SK-N-SH (cell line): ENCODE results near the gene PTPN14.

Experiments used
- CTCF ChIP-seq: fragments of 200-600 bp; sonication (generic); IDR thresholded peaks from 2 replicates; pipeline ENCODE4 v1.6.1; 2017; ENCODE audit warnings: antibody characterized with exemption, mild to moderate bottlenecking, moderate library complexity
- EZH2phosphoT487 ChIP-seq: fragments of 200-600 bp; sonication (generic); IDR thresholded peaks from 2 replicates; pipeline ENCODE4 v1.6.1; 2017; ENCODE audit warnings: low read depth, mixed run types, mild to moderate bottlenecking, antibody characterized with exemption, moderate library complexity, borderline replicate concordance
- REST ChIP-seq: IDR thresholded peaks from 2 replicates; pipeline ENCODE4 v1.6.1; 2012; ENCODE audit warnings: mild to moderate bottlenecking, low read depth, low read length, moderate library complexity
- TAF1 ChIP-seq: IDR thresholded peaks from 2 replicates; pipeline ENCODE4 v1.6.1; 2012; ENCODE audit warnings: low read depth, mild to moderate bottlenecking, low read length, moderate library complexity, borderline replicate concordance
- YY1 ChIP-seq: IDR thresholded peaks from 2 replicates; pipeline ENCODE4 v1.4.0; 2012; ENCODE audit warnings: low read depth, mild to moderate bottlenecking

GRCh38 chr1:214444182-214444939, 107.0 kb downstream of the PTPN14 start:
- TF ChIP-seq CTCF (no peak), EZH2phosphoT487 (no peak), TAF1 (no peak), REST (no peak), YY1 (no peak)
